Breast epithelium (tissue), 4 donors: Measurements from ENCODE around the gene ERC1. TPM values are rescaled to one million over a fixed set of nuclear protein-coding genes. Genes with fewer than 3 reads are reported as not detected.

Experiments
- DNase-seq, 2 donors: peaks; one replicate each; pipeline ENCODE4 v3.0.0-alpha.2; 2019; ENCODE audit warnings: low spot score in 2 of 2
- H3K27ac ChIP-seq, 2 donors: fragments of 200-600 bp; sonication (generic) in 1 of 2; one replicate each; pipeline ENCODE4 v1.5.1; 2016 to 2019; ENCODE audit warnings: mild to moderate bottlenecking in 1 of 2
- H3K27me3 ChIP-seq, 2 donors: fragments of 200-600 bp; sonication (generic) in 1 of 2; one replicate each; pipeline versions ENCODE4 v1.5.1 to v1.6.0; 2017 to 2019; ENCODE audit warnings: control low read depth in 1 of 2, mild to moderate bottlenecking in 1 of 2
- H3K36me3 ChIP-seq: fragments of 200-600 bp; one replicate; pipeline ENCODE4 v1.5.1; 2019
- H3K4me1 ChIP-seq, 2 donors: fragments of 200-600 bp; sonication (generic); one replicate each; pipeline ENCODE4 v1.5.1; 2016 to 2019; ENCODE audit warnings: control low read depth in 1 of 2
- H3K4me3 ChIP-seq, 3 donors: fragments of 200-600 bp; sonication (generic); 1 replicate in 2 of 3; 2 replicates in 1 of 3; pipeline ENCODE4 v1.5.1; 2016 to 2019; ENCODE audit warnings: mild to moderate bottlenecking in 3 of 3, moderate library complexity in 2 of 3
- H3K9me3 ChIP-seq, 2 donors: fragments of 200-600 bp; sonication (generic) in 1 of 2; one replicate each; pipeline ENCODE4 v1.5.1; 2016 to 2019; ENCODE audit warnings: control low read depth in 1 of 2
- CTCF ChIP-seq, 3 donors: fragments of 450-650 bp; IDR thresholded peaks; one replicate each; pipeline ENCODE4 v1.5.1; 2016 to 2017; ENCODE audit warnings: antibody characterized with exemption in 3 of 3, mild to moderate bottlenecking in 3 of 3, moderate library complexity in 3 of 3
- POLR2A ChIP-seq: fragments of 450-650 bp; IDR thresholded peaks from one replicate; pipeline ENCODE4 v1.6.1; 2016; ENCODE audit warnings: antibody characterized with exemption, mild to moderate bottlenecking, moderate library complexity
- POLR2AphosphoS5 ChIP-seq, 3 donors: sonication (generic); formaldehyde crosslinking; IDR thresholded peaks; one replicate each; pipeline ENCODE4 v1.6.1; 2017; ENCODE audit warnings: antibody characterized with exemption in 3 of 3
- intact Hi-C: fragments of 100-400 bp; cut with DNase I; formaldehyde crosslinking; loops from one replicate; pipeline ENCODE4 v1.15.1; 2023; ENCODE audit warnings: low total_unique reads
- total RNA-seq, 3 donors: library from RNA; depleted of rRNA; stranded (reverse); fragments of >200 nt; gene quantifications; one replicate each; pipeline ENCODE4 v1.1.0, GENCODE V29; 2016

Gene ERC1
- total RNA-seq, 3 donors from 2014 or later: 47.4 to 63.4 (median 52.8) TPM

- no peak overlapping the region for H3K27ac ChIP-seq
- H3K36me3 ChIP-seq: no peaks in the 10 kb centered on the region
- TF ChIP-seq POLR2A: no peak
- TF ChIP-seq CTCF (IDR thresholded peaks at IDR 0.05): no peak
- TF ChIP-seq POLR2AphosphoS5 (IDR thresholded peaks at IDR 0.05): no peak
- H3K9me3 ChIP-seq: no peaks in the 10 kb centered on the region
- no peak overlapping the region for H3K4me3 ChIP-seq
- H3K27me3 ChIP-seq: no peaks in the 10 kb centered on the region
- intact Hi-C loops: no loop called here
- no peak for DNase-seq
- no peaks in the 10 kb centered on the region for H3K4me1 ChIP-seq
Observed at GRCh38 chr12:1324910-1325309, 333.9 kb downstream of the ERC1 start.

- TF ChIP-seq CTCF (IDR thresholded peaks at IDR 0.05): no peak
- TF ChIP-seq POLR2AphosphoS5 (IDR thresholded peaks at IDR 0.05): no peak
- TF ChIP-seq POLR2A: no peak
- Histone ChIP-seq H3K27ac (no peak overlapping the region), H3K9me3 (no peaks in the 10 kb centered on the region), H3K36me3 (no peaks in the 10 kb centered on the region), H3K4me3 (no peak overlapping the region), H3K27me3 (no peaks in the 10 kb centered on the region), H3K4me1 (no peaks in the 10 kb centered on the region)
- intact Hi-C loops: no loop called here
- no peak for DNase-seq
Observed at GRCh38 chr12:1325666-1326065, 334.6 kb downstream of the ERC1 start.

GRCh38 chr12:1326258-1326657 lies 335.2 kb downstream of the ERC1 start:
- H3K27me3 ChIP-seq: no peaks in the 10 kb centered on the region
- H3K9me3 ChIP-seq: no peaks in the 10 kb centered on the region

GRCh38 chr12:1328391-1328790 lies 337.4 kb downstream of the ERC1 start:
- Histone ChIP-seq H3K36me3 (no peaks in the 10 kb centered on the region), H3K4me3 (no peak overlapping the region)
- intact Hi-C loops: no loop called here

More at GRCh38 chr12:1326258-1326657, 335.2 kb downstream of the ERC1 start:
- no peaks in the 10 kb centered on the region for H3K36me3 ChIP-seq
- intact Hi-C loops: no loop called here
- H3K4me1 ChIP-seq: no peaks in the 10 kb centered on the region
- no peak overlapping the region for H3K27ac ChIP-seq
- DNase-seq: no peak
- H3K4me3 ChIP-seq: no peak overlapping the region
- TF ChIP-seq POLR2AphosphoS5 (IDR thresholded peaks at IDR 0.05) (no peak), POLR2A (no peak), CTCF (IDR thresholded peaks at IDR 0.05) (no peak)

More at GRCh38 chr12:1328391-1328790, 337.4 kb downstream of the ERC1 start:
- Histone ChIP-seq H3K27ac (no peak overlapping the region), H3K27me3 (no peaks in the 10 kb centered on the region), H3K4me1 (no peaks in the 10 kb centered on the region), H3K9me3 (no peaks in the 10 kb centered on the region)
- no peak for DNase-seq
- TF ChIP-seq POLR2AphosphoS5 (IDR thresholded peaks at IDR 0.05) (no peak), CTCF (IDR thresholded peaks at IDR 0.05) (no peak), POLR2A (no peak)
